ENCODE measurements around the gene HRAS.

- TF ChIP-seq CTCF (IDR thresholded peaks at IDR 0.05) (no peak), SIN3A (IDR thresholded peaks at IDR 0.05; ENCODE audit: borderline replicate concordance, insufficient read depth, low read depth, low read length) (no peak), REST (IDR thresholded peaks at IDR 0.05; ENCODE audit: insufficient read depth in 1 of 2, low read depth in 2 of 2, low read length in 1 of 2) (no peak)
Observed at GRCh38 chr11:577611-577894, 42.2 kb upstream of the HRAS start.

Measured in Panc1 (cell line).